Vagina (tissue), 2 donors: ENCODE results near the gene PAIP2B. TPM values are rescaled to one million over a fixed set of nuclear protein-coding genes. Genes with fewer than 3 reads are reported as not detected.

Experiments used
- DNase-seq, 2 donors: peaks; one replicate each; pipeline ENCODE4 v3.0.0-alpha.2; 2017; ENCODE audit errors: extremely low spot score in 2 of 2
- H3K27ac ChIP-seq: fragments of 200-600 bp; sonication (generic); one replicate; pipeline ENCODE4 v1.5.1; 2019
- H3K27me3 ChIP-seq: fragments of 200-600 bp; sonication (generic); one replicate; pipeline ENCODE4 v1.5.1; 2019
- H3K36me3 ChIP-seq, 2 donors: fragments of 200-600 bp; sonication (generic); one replicate each; pipeline ENCODE4 v1.5.1; 2017 to 2019
- H3K4me1 ChIP-seq: fragments of 200-600 bp; sonication (generic); one replicate; pipeline ENCODE4 v1.5.1; 2019
- H3K4me3 ChIP-seq, 2 donors: fragments of 200-600 bp; sonication (generic); 1 replicate in 1 of 2; 2 replicates in 1 of 2; pipeline ENCODE4 v1.5.1; 2016 to 2019
- H3K9me3 ChIP-seq: fragments of 200-600 bp; sonication (generic); one replicate; pipeline ENCODE4 v1.5.1; 2019
- CTCF ChIP-seq, 3 experiments: fragments of 450-650 bp in 2 of 3; fragments of 200-600 bp in 1 of 3; sonication (generic) in 1 of 3; IDR thresholded peaks; one replicate each; pipeline ENCODE4 v1.5.1; 2017 to 2019; ENCODE audit warnings: antibody characterized with exemption in 3 of 3, mild to moderate bottlenecking in 2 of 3, moderate library complexity in 2 of 3
- POLR2A ChIP-seq, 2 donors: fragments of 450-650 bp; IDR thresholded peaks; one replicate each; pipeline ENCODE4 v1.6.1; 2017; ENCODE audit warnings: antibody characterized with exemption in 2 of 2, mild to moderate bottlenecking in 2 of 2, moderate library complexity in 2 of 2
- POLR2AphosphoS5 ChIP-seq, 2 donors: sonication (generic); formaldehyde crosslinking; IDR thresholded peaks; one replicate each; pipeline ENCODE4 v1.9.0; 2017; ENCODE audit warnings: antibody characterized with exemption in 2 of 2, mild to moderate bottlenecking in 2 of 2, low read depth in 1 of 2; ENCODE audit not compliant: insufficient read depth in 1 of 2
- intact Hi-C: fragments of 100-400 bp; cut with DNase I; formaldehyde crosslinking; loops from one replicate; pipeline ENCODE4 v1.15.1; 2023
- total RNA-seq: library from RNA; depleted of rRNA; stranded (reverse); fragments of >200 nt; gene quantifications from one replicate; pipeline ENCODE4 v1.2.3, GENCODE V29; 2016

The PAIP2B gene
- total RNA-seq, 1 donor from 2014 or later: 7.6 TPM

- DNase-seq: no peak
- Histone ChIP-seq H3K27me3 (no peaks in the 10 kb centered on the region), H3K4me1 (no peaks in the 10 kb centered on the region), H3K36me3 (no peaks in the 10 kb centered on the region), H3K4me3 (no peak overlapping the region), H3K27ac (no peak overlapping the region), H3K9me3 (no peaks in the 10 kb centered on the region)
- intact Hi-C loops: no loop called here
- TF ChIP-seq CTCF (IDR thresholded peaks at IDR 0.05): no peak
- no peak for TF ChIP-seq POLR2A (IDR thresholded peaks at IDR 0.05)
- no peak for TF ChIP-seq POLR2AphosphoS5 (IDR thresholded peaks at IDR 0.05; ENCODE audit: insufficient read depth in 1 of 2, low read depth in 1 of 2)
These were observed 52.7 kb downstream of the PAIP2B start for GRCh38 chr2:71174207-71174606.

GRCh38 chr2:71173096-71173495 lies 53.8 kb downstream of the PAIP2B start:
- intact Hi-C loops: no loop called here
- no peaks in the 10 kb centered on the region for H3K4me1 ChIP-seq
- H3K36me3 ChIP-seq: no peaks in the 10 kb centered on the region
- TF ChIP-seq POLR2AphosphoS5 (IDR thresholded peaks at IDR 0.05; ENCODE audit: insufficient read depth in 1 of 2, low read depth in 1 of 2): no peak
- TF ChIP-seq POLR2A (IDR thresholded peaks at IDR 0.05): no peak
- no peak for DNase-seq
- no peak overlapping the region for H3K4me3 ChIP-seq
- no peaks in the 10 kb centered on the region for H3K9me3 ChIP-seq
- no peak overlapping the region for H3K27ac ChIP-seq
- H3K27me3 ChIP-seq: no peaks in the 10 kb centered on the region

GRCh38 chr2:71166812-71167211 lies 60.1 kb downstream of the PAIP2B start:
- no peaks in the 10 kb centered on the region for H3K27me3 ChIP-seq
- intact Hi-C loops: no loop called here
- no peaks in the 10 kb centered on the region for H3K9me3 ChIP-seq

GRCh38 chr2:71157124-71157793 lies 69.6 kb downstream of the PAIP2B start:
- Histone ChIP-seq H3K27ac (peak overlapping the region; percentile 12), H3K4me3 (peak overlapping the region; percentile 20 to 26), H3K4me1 (peaks cover 10% of the 10 kb centered on the region), H3K27me3 (no peaks in the 10 kb centered on the region), H3K36me3 (no peaks in the 10 kb centered on the region), H3K9me3 (no peaks in the 10 kb centered on the region)
- no peak for TF ChIP-seq POLR2A (IDR thresholded peaks at IDR 0.05)
- no peak for TF ChIP-seq POLR2AphosphoS5 (IDR thresholded peaks at IDR 0.05; ENCODE audit: insufficient read depth in 1 of 2, low read depth in 1 of 2)
- TF ChIP-seq CTCF (IDR thresholded peaks at IDR 0.05): peak in 1 of 3 experiments; percentile 35
- DNase-seq: peak in 1 of 2 donors; percentile 77
- intact Hi-C loops: no loop called here

More at GRCh38 chr2:71166812-71167211, 60.1 kb downstream of the PAIP2B start:
- TF ChIP-seq POLR2AphosphoS5 (IDR thresholded peaks at IDR 0.05; ENCODE audit: insufficient read depth in 1 of 2, low read depth in 1 of 2) (no peak), CTCF (IDR thresholded peaks at IDR 0.05) (no peak), POLR2A (IDR thresholded peaks at IDR 0.05) (no peak)
- no peak for DNase-seq
- H3K4me3 ChIP-seq: no peak overlapping the region
- H3K27ac ChIP-seq: no peak overlapping the region
- H3K4me1 ChIP-seq: no peaks in the 10 kb centered on the region
- H3K36me3 ChIP-seq: no peaks in the 10 kb centered on the region

- Histone ChIP-seq H3K27ac (peak overlapping the region; percentile 12), H3K4me3 (no peak overlapping the region), H3K4me1 (peaks cover 10% of the 10 kb centered on the region), H3K27me3 (no peaks in the 10 kb centered on the region), H3K36me3 (no peaks in the 10 kb centered on the region), H3K9me3 (no peaks in the 10 kb centered on the region)
- DNase-seq: peak in 1 of 2 donors; percentile 65
- intact Hi-C loops: no loop called here
- no peak for TF ChIP-seq POLR2A (IDR thresholded peaks at IDR 0.05)
- TF ChIP-seq POLR2AphosphoS5 (IDR thresholded peaks at IDR 0.05; ENCODE audit: insufficient read depth in 1 of 2, low read depth in 1 of 2): no peak
- no peak for TF ChIP-seq CTCF (IDR thresholded peaks at IDR 0.05)
These were observed 70.3 kb downstream of the PAIP2B start for GRCh38 chr2:71156573-71156972.
